GM19023 (cell line): Measurements from ENCODE around the gene DIAPH2.
A peak's percentile ranks its signal among the peaks of the same experiment; 100 is the strongest.

ENCODE experiments used
- ATAC-seq: cut with Tn5 transposase; IDR thresholded peaks from one replicate; pipeline ENCODE4 v1.9.1; 2021; ENCODE audit warnings: mild to moderate bottlenecking, moderate library complexity; ENCODE audit not compliant: unreplicated experiment

Gene DIAPH2

DNA sequence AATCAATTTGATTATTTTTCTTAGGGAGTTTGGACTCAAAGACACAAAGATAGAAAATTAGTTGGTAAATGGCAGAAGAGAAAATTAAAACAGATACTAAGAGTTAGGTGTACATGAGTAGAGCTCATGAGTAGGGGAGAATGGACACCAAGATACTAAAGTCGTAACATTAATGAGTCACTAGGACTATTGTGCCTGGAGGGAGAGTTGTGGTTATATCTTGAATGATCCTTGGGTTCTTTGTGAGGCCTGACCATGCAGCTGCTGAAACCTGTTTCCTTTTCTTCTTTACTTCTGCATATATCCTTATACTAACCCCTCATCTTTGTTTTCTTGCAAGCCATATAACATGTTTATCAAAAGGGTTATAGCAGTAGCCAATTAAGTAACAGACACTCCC is 731.8 kb downstream of the DIAPH2 start:
- no peak for ATAC-seq

GRCh38 chrX:97429101-97429500 is 744.5 kb downstream of the DIAPH2 start:
- ATAC-seq, result no peak

GRCh38 chrX:97431281-97431680 is 746.6 kb downstream of the DIAPH2 start:
- no peak for ATAC-seq

DNA sequence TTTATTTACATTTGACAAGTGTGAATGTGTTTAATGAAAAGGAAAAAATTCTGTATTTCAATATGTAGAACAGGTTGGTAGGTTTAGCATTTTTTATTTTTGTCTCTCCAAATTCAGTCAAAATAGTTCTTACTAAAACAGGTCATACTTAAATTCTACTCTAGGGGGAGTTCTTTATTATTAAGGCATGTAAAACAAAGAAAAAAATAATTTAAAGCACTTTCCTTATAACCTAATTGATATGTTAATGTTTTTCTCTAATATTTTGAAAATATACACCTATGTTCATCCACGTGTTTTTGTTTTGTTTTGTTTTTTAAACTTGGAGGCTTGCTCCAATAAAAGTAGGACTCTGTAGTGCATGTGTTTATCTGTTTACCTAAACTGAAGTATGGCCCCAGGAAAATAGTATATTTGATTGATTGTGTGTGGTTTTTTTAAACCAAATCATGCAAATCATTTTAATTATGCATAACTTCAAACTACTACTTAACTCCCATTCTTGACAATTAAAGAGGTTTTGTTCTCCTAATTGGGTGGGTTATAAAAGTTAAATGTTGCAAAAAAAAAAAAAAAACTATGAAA is 761.7 kb downstream of the DIAPH2 start:
- ATAC-seq, result no peak

GRCh38 chrX:97447306-97447705 is 762.7 kb downstream of the DIAPH2 start:
- ATAC-seq, result no peak

GRCh38 chrX:97452283-97452682 is 767.6 kb downstream of the DIAPH2 start:
- ATAC-seq, result no peak

- no peak for ATAC-seq
Observed at GRCh38 chrX:97461763-97462162, 777.1 kb downstream of the DIAPH2 start.

DNA sequence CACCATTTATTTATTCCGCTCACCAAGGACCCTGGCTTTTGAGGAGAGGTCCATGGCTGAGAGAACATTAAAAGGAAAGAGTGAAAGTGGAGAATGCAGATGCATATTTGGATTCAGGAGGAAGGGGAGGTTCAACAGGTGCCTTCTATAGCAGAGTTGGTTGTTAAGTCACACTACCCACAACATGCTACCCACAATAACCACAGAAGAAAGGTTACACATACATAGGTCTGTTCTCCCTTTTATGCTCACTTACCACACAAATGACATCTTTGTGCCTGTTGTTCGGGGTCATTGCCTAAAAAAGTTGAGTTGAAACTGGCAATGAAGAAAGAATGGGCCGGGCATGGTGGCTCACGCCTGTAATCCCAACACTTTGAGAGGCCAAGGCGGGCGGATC is 786.4 kb downstream of the DIAPH2 start:
- ATAC-seq, result no peak

GRCh38 chrX:97474933-97475332 is 790.3 kb downstream of the DIAPH2 start:
- no peak for ATAC-seq

GRCh38 chrX:97479106-97479890 is 794.7 kb downstream of the DIAPH2 start:
- no peak for ATAC-seq

DNA sequence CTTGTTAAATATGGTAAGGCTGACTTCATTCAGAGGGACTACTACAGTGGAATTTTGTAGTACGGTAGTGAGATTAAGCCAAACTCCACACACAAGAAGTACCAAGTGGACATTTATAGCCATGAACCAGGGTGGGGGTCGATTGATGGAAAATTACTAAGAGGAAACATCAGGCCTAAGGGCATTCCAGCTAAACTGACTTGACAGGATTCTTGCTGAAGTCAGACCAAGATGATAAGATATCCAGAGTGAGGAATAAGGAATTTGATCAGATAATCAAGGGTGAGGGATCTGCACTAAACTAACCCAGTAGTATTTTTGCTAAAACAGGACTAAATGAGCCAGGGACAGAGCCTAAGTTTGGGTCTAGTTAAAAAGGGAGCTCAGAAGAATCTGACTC is 796.6 kb downstream of the DIAPH2 start:
- no peak for ATAC-seq

- no peak for ATAC-seq
Observed at GRCh38 chrX:97482666-97483300, 798.1 kb downstream of the DIAPH2 start.

- no peak for ATAC-seq
Observed at GRCh38 chrX:97490656-97491055, 806.0 kb downstream of the DIAPH2 start.

DNA sequence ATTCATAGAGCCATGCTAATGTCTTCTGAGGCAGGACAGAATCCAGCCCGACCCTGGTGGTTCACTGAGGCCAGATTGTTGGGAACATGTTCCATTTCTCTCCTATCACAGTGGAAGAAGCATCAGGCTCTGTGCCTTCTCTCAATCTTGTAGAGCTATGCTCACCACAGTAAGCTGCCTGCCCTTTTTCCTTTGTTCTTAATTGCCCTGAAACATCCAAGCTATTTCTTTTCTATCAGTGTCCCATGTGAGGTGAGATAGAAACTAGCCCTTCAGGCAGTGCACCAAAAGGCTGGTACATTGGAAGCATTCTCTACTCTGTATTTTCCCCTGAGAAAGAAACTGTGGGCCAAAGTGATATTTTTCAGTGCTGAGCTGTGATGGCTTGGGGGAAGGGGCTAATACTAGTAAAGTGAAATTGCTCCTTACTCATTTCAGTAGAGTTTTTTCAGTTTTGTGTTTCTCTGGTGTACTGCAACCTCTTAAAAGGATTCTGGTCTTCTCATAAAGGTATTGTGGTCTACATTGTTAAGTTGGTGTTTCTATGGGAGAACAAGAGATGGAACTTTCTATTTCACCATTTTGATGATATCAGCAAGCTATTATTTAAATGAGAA is 810.2 kb downstream of the DIAPH2 start:
- peak; percentile 91 for ATAC-seq

GRCh38 chrX:97498093-97498492 is 813.5 kb downstream of the DIAPH2 start:
- ATAC-seq, result no peak

DNA sequence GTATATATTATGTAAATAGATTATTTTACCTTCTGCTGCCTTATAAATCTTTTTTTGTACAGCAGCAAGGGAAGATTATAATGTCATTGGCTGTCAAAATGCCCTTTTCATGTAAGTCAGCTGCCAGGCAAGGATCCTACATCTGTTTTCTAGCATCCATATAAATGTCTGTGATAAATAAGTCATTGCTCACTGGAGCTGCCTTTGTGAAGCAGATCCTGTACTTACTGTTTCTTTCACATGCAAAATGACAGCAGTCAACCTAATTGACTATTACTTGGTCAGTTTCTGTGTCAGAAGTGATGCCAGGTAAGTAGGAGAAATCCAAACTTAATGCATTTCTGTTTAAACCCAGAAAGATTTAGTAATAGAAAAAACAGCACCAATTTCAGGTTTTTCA is 819.8 kb downstream of the DIAPH2 start:
- no peak for ATAC-seq

- no peak for ATAC-seq
Observed at GRCh38 chrX:97517763-97518162, 833.1 kb downstream of the DIAPH2 start.

GRCh38 chrX:97522307-97522706 is 837.7 kb downstream of the DIAPH2 start:
- ATAC-seq, result no peak

- no peak for ATAC-seq
Observed at GRCh38 chrX:97524340-97524739, 839.7 kb downstream of the DIAPH2 start.

GRCh38 chrX:97524997-97525396 is 840.4 kb downstream of the DIAPH2 start:
- no peak for ATAC-seq

- ATAC-seq, result no peak
Observed at GRCh38 chrX:97525981-97526380, 841.3 kb downstream of the DIAPH2 start.

DNA sequence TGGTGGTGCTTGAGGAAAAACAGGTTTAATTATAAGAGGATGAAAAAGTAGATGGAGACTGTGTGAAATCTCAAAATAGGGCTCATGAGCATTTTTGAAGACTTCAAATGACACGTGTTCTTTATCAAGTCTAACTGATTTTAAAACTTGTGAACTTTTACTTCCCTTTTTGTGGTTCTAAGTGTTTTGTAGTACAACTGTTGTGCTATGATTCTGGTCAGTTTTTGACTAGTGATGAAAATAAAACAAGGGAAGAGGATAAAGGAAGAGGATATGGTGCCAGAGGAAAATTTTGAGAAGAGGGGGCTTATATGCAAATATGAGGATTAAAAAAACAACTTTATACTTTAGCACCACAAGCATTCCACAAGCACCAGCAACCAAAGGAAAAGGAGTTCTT is 843.1 kb downstream of the DIAPH2 start:
- ATAC-seq, result no peak
